Naive thymus-derived CD8-positive, alpha-beta T cell (primary cell): Measurements from ENCODE around the gene LRRC75A. TPM values are rescaled to one million over a fixed set of nuclear protein-coding genes. Genes with fewer than 3 reads are reported as not detected.
"Not testable (repeated sequence)": the region's sequence is repeated elsewhere in the genome, so short reads cannot be mapped to it uniquely, and the experiment has no call there.

Experiments
- ATAC-seq, 2 donors: fragments of 150-1000 bp; cut with Tn5 transposase in 1 of 2; sonication (Bioruptor Pico), chemical (Tn5 transposase) in 1 of 2; 1 replicate in 1 of 2; 2 replicates in 1 of 2; pipeline ENCODE4 v1.10.0; 2021; ENCODE audit warnings: mild to moderate bottlenecking in 2 of 2, moderate library complexity in 2 of 2
- POLR2A ChIA-PET: fragments of 350-600 bp; sonication (Branson Sonifier 250); formaldehyde crosslinking; loops from one replicate; lab custom pipeline; 2021; ENCODE audit warnings: antibody characterized with exemption; lab: Charles Lee
- DNase-seq, 10 donors: peaks; one replicate each; pipeline versions ENCODE4 v3.0.0 to v3.0.0-alpha.2; 2020 to 2022
- H3K27ac Mint-ChIP-seq, 10 donors: one replicate each; pipeline ENCODE4 v1.8.0; 2020 to 2022; ENCODE audit warnings: mild to moderate bottlenecking in 10 of 10, mixed read lengths in 10 of 10, moderate library complexity in 4 of 10, inconsistent platforms in 1 of 10
- H3K27me3 Mint-ChIP-seq, 5 donors: one replicate each; pipeline ENCODE4 v1.8.0; 2021 to 2022; ENCODE audit warnings: mixed read lengths in 5 of 5
- H3K36me3 Mint-ChIP-seq, 3 donors: one replicate each; pipeline ENCODE4 v1.8.0; 2020 to 2022; ENCODE audit warnings: mixed read lengths in 3 of 3, mild to moderate bottlenecking in 2 of 3, inconsistent platforms in 1 of 3
- H3K4me1 Mint-ChIP-seq, 4 donors: one replicate each; pipeline ENCODE4 v1.8.0; 2021 to 2022; ENCODE audit warnings: mixed read lengths in 4 of 4
- H3K4me3 Mint-ChIP-seq, 10 donors: one replicate each; pipeline ENCODE4 v1.8.0; 2020 to 2022; ENCODE audit warnings: mild to moderate bottlenecking in 10 of 10, mixed read lengths in 10 of 10, moderate library complexity in 6 of 10, inconsistent platforms in 1 of 10
- H3K9me3 Mint-ChIP-seq, 9 donors: one replicate each; pipeline ENCODE4 v1.8.0; 2020 to 2022; ENCODE audit warnings: mixed read lengths in 9 of 9, mild to moderate bottlenecking in 3 of 9, inconsistent platforms in 1 of 9, moderate library complexity in 1 of 9
- polyA plus RNA-seq, 3 donors: library from polyadenylated mRNA; unstranded; fragments of 300-500 nt; fragmentation: Illumina TruSeq; gene quantifications; one replicate each; pipeline ENCODE4 v1.2.3, GENCODE V29; 2021
- total RNA-seq, 8 experiments: library from RNA in 2 of 8; stranded (reverse) in 2 of 8; gene quantifications; one replicate each; pipeline ENCODE4 v1.2.3 and lab custom pipeline; 2021 to 2026

Gene LRRC75A
- total and polyA plus RNA-seq, 5 experiments from 2014 or later, result 1.8 to 8.9 (median 3.1) TPM

GRCh38 chr17:16453493-16453851, 38.5 kb downstream of the LRRC75A start:
- ATAC-seq, result no peak
- Mint-ChIP-seq H3K36me3 (peaks cover 0 to 6% (median 0%) of the 10 kb centered on the region in 3 donors), H3K4me3 (peak overlapping the region in 2 of 10 donors; percentile 7 to 39), H3K9me3 (no peaks in the 10 kb centered on the region), H3K27me3 (no peaks in the 10 kb centered on the region), H3K4me1 (peaks cover 0 to 16% (median 5%) of the 10 kb centered on the region in 4 donors), H3K27ac (peak overlapping the region in 5 of 10 donors; percentile 38 to 92 (median 65))
- DNase-seq, result no peak
- POLR2A ChIA-PET, result interaction anchor here (1.1 to 1.7 kb wide), 2 partner anchors 14 to 68 kb away, joined by 4 to 7 read pairs; no protein-coding TSS in a partner anchor

DNA sequence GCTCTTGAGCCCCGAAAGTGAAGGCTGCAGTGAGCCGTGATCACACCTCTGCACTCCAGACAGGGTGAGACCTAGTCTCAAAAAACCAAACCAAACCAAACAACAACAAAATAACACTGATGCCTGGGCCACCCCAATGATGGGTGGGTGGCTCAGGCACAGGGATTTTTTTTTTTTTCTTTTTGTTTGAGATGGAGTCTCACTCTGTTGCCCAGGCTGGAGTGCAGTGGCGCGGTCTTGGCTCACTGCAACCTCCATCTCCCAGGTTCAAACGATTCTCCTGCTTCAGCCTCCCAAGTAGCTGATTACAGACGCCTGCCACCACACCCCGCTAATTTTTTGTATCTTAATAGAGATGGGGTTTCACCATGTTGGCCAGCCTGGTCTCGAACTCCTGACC, 39.7 kb downstream of the LRRC75A start:
- H3K4me1 Mint-ChIP-seq, result peaks cover 3 to 21% (median 6%) of the 10 kb centered on the region in 4 donors
- POLR2A ChIA-PET, result interaction anchor here (1.7 kb wide), 1 partner anchor 12 kb away, joined by 7 read pairs; no protein-coding TSS in a partner anchor
- not testable (repeated sequence) for H3K4me3 Mint-ChIP-seq

DNA sequence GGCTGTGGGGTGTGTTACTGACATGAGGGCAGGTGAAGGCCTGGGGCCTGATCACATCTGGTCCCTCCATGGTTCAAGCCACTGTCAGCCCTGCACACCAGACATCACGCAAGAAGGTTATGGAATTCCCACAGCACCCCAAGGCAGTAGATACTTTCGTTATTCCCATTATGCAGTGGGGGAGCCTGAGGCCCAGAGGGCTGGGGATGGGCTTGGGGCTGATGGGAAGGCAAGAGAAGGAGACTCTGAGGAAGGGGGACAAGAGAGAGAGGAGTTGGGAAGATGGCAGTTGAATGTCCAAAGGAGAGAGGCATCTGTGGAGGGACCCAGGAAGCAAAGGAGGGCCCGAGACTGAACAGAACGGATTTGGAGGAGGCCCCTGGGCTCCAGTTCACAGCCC, 42.0 kb downstream of the LRRC75A start:
- peaks cover 6 to 33% (median 10%) of the 10 kb centered on the region in 4 donors for H3K4me1 Mint-ChIP-seq
- no peaks in the 10 kb centered on the region for H3K9me3 Mint-ChIP-seq
- H3K4me3 Mint-ChIP-seq, result no peak overlapping the region
- no peak for DNase-seq
- H3K27me3 Mint-ChIP-seq, result no peaks in the 10 kb centered on the region
- H3K36me3 Mint-ChIP-seq, result peaks cover 0 to 20% (median 0%) of the 10 kb centered on the region in 3 donors
- no peak for ATAC-seq
- H3K27ac Mint-ChIP-seq, result peak overlapping the region in 7 of 10 donors; percentile 13 to 90 (median 65)
- POLR2A ChIA-PET, result no interaction called here

More for the DNA sequence above, 39.7 kb downstream of the LRRC75A start:
- H3K27ac Mint-ChIP-seq, result peak overlapping the region in 1 of 10 donors; percentile 92
- H3K9me3 Mint-ChIP-seq, H3K27me3 Mint-ChIP-seq, H3K36me3 Mint-ChIP-seq, ATAC-seq, DNase-seq: not testable (repeated sequence)

DNA sequence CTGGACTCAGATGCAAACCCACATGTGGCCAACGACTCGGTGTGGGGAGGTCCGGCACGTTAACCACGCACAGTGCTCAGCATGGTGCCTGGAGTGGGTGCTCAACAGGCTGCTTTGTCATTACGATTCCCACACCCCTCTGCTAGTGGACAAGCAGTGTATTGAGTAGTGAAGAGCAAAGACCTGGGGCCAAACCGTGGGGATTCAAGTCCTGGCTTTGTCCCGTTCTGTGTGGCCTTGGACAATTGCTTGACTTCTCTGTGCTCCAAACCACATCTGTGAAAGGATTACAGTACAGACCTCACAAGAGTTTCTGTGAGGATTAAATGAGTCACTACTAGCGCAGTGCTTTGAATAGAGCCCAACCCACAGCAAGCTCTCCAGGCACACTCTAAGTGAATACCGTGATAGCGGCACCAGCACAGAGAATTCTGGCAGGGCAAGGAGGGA, 42.8 kb downstream of the LRRC75A start:
- no peak for ATAC-seq
- Mint-ChIP-seq H3K36me3 (peaks cover 0 to 28% (median 0%) of the 10 kb centered on the region in 3 donors), H3K4me1 (peaks cover 6 to 38% (median 11%) of the 10 kb centered on the region in 4 donors), H3K27me3 (no peaks in the 10 kb centered on the region), H3K27ac (no peak overlapping the region), H3K4me3 (no peak overlapping the region), H3K9me3 (no peaks in the 10 kb centered on the region)
- POLR2A ChIA-PET, result no interaction called here
- no peak for DNase-seq

DNA sequence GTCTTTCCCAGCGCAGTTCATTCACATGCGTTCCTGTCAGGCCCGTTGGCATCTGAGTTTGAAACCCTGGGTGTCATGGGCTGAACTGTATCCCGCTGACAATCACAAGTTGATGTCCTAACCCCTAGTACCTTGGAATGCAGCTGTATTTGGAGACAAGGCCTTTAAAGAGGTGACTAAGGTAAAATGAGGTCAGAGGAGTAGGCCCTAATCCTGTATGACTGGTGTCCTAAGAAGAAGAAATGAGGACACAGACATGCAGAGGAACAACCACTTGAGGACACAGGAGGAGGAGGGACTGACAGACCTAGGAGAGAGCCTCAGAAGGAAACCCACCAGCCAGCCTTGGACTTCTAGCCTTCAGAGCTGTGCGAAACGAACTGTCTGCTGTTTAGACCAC, 43.5 kb downstream of the LRRC75A start:
- peaks cover 0 to 32% (median 0%) of the 10 kb centered on the region in 3 donors for H3K36me3 Mint-ChIP-seq
- H3K4me3 Mint-ChIP-seq, result no peak overlapping the region
- H3K9me3 Mint-ChIP-seq, result no peaks in the 10 kb centered on the region
- DNase-seq (no peak), ATAC-seq (no peak)
- POLR2A ChIA-PET, result no interaction called here
- no peaks in the 10 kb centered on the region for H3K27me3 Mint-ChIP-seq
- peak overlapping the region in 2 of 10 donors; percentile 38 to 88 for H3K27ac Mint-ChIP-seq
- peaks cover 6 to 38% (median 12%) of the 10 kb centered on the region in 4 donors for H3K4me1 Mint-ChIP-seq

- Mint-ChIP-seq H3K27ac (peak overlapping the region in 4 of 10 donors; percentile 8 to 28 (median 18)), H3K4me1 (peaks cover 5 to 36% (median 16%) of the 10 kb centered on the region in 4 donors), H3K27me3 (no peaks in the 10 kb centered on the region), H3K9me3 (no peaks in the 10 kb centered on the region), H3K4me3 (no peak overlapping the region), H3K36me3 (peaks cover 0 to 39% (median 0%) of the 10 kb centered on the region in 3 donors)
- ATAC-seq (no peak), DNase-seq (no peak)
- POLR2A ChIA-PET, result interaction anchor here (1.2 kb wide), 1 partner anchor 9 kb away, joined by 6 read pairs; no protein-coding TSS in a partner anchor
These were observed 44.3 kb downstream of the LRRC75A start for GRCh38 chr17:16447676-16448075.

DNA sequence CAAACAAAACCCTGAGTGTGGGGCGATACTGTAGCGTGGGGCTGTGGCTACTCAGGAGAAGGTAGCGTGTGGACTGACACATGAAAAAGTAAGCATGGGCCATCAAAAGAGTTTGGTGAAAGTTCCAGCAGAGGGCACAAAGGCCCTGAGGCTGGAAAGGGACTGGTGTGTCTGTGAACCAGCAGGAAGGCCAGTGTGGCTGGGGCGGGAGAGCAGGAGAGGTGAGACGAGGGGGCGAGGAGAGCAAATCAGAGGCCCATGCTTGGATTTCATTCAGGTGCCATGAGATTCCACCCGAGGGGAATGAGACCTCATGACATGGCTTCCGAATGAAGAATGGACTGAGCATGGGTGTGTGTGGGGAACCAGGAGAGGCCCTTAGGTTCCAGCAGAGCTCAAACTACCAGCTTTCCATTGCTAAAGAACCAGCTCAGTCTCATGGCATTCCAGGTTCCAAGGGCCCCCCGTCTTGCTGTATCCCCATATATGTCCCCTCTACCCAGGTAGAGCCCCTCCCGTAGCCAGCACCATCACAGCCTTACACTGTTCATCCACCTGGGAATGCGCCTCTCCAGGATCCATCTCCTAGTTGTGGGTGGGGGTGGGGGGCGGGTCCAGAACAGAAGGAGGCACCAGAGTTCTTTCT, 45.5 kb downstream of the LRRC75A start:
- no peaks in the 10 kb centered on the region for H3K9me3 Mint-ChIP-seq
- peaks cover 4 to 51% (median 6%) of the 10 kb centered on the region in 3 donors for H3K36me3 Mint-ChIP-seq
- ATAC-seq, result no peak
- POLR2A ChIA-PET, result no interaction called here
- no peak for DNase-seq
- H3K27ac Mint-ChIP-seq, result peak overlapping the region in 5 of 10 donors; percentile 28 to 86 (median 63)
- H3K27me3 Mint-ChIP-seq, result no peaks in the 10 kb centered on the region
- H3K4me1 Mint-ChIP-seq, result peaks cover 17 to 49% (median 25%) of the 10 kb centered on the region in 4 donors
- no peak overlapping the region for H3K4me3 Mint-ChIP-seq

GRCh38 chr17:16444258-16444886, 47.6 kb downstream of the LRRC75A start:
- Mint-ChIP-seq H3K36me3 (peaks cover 4 to 62% (median 13%) of the 10 kb centered on the region in 3 donors), H3K9me3 (no peaks in the 10 kb centered on the region), H3K27me3 (no peaks in the 10 kb centered on the region), H3K4me1 (peaks cover 27 to 62% (median 41%) of the 10 kb centered on the region in 4 donors), H3K27ac (peak overlapping the region in 3 of 10 donors; percentile 1 to 56 (median 49)), H3K4me3 (no peak overlapping the region)
- no peak for DNase-seq
- no peak for ATAC-seq
- POLR2A ChIA-PET, result no interaction called here

DNA sequence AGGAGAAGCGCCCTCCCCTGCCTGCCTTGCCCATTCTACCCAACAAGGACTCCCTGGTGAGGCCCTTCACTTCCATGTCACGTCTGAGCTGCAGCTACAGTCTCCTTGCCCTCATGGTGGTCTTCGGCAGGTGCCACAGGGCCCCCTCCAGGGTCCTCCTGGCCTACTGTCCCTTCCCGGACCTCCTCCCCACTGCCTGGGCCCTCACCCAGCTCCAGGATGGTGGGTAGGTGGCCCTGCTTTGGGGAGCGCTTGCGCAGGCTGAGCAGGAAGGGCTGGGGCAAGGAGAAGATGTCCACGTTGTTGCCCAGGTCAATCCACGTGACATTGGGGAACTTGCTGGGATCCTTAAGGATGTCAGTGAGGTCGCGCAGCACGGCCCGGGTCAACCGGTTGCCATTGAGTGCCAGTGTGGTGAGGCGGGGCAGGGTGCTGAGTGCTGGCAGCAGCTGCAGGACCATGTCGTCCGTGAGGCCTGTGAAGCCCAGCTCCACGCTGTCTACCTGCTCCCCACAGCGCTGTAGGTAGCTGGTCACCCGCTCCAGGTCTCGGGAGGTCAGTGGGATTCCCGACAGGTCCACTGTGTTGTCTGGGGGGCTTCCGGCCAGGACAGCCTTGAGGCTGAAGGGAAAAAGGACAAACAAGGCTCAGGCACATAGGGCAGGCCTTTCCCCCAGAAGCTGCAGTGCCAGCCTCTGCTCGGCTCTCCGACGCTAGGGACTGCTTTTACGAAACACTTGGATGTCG, 48.3 kb downstream of the LRRC75A start:
- H3K9me3 Mint-ChIP-seq, result no peaks in the 10 kb centered on the region
- ATAC-seq (no peak), DNase-seq (no peak)
- H3K4me1 Mint-ChIP-seq, result peaks cover 29 to 59% (median 46%) of the 10 kb centered on the region in 4 donors
- H3K4me3 Mint-ChIP-seq, result no peak overlapping the region
- H3K27ac Mint-ChIP-seq, result no peak overlapping the region
- H3K36me3 Mint-ChIP-seq, result peaks cover 4 to 62% (median 13%) of the 10 kb centered on the region in 3 donors
- POLR2A ChIA-PET, result interaction anchor here (0.8 to 1.5 kb wide), 2 partner anchors 28 to 91 kb away, joined by 3 to 4 read pairs; partner anchors contain the start of gene TRPV2
- no peaks in the 10 kb centered on the region for H3K27me3 Mint-ChIP-seq

DNA sequence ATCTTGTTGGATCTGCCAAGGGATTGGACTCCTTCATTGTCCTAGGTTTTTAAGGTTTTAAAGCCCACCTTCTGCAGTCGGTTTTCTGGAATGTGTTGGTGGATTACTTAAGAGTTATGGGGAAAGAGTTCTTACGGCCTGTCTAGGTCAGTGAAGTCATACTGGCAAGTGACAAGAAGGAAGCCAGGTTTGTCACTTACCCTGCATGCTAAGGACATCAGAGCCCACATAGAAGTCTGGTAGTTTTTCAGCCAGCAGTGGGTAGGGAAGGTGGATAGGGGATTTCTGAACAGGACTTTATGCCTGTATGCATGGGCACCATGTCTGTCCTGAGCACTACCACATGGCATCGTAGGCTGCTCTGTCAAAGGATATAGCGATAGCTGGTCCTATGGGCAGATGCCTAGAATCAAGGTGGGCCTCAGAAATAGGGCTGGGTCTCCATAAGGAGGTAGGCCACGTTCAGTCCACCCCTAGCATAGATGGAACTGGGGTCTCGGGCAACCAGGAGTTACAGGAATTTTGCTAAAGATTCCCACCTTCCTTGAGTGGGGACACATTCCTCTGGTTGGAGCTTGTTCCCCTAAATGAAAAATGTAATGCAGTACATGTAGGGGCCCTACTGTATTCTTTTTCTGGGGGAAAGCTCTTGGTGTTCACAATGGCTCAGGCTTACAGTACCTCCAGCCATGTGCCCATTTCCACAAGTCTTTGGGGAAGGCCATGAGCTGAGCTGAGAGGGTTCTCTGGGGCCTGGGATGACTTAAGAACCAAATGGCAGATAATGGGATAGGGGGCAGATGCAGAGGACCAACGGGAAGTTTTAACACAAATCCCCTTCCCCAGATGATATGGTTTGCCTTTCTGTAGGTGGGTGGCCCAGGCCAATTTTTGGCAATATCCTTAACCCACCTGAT, 49.1 kb downstream of the LRRC75A start:
- H3K9me3 Mint-ChIP-seq, result no peaks in the 10 kb centered on the region
- H3K27ac Mint-ChIP-seq, result peak overlapping the region in 4 of 10 donors; percentile 33 to 71 (median 45)
- H3K36me3 Mint-ChIP-seq, result peaks cover 4 to 56% (median 13%) of the 10 kb centered on the region in 3 donors
- no peaks in the 10 kb centered on the region for H3K27me3 Mint-ChIP-seq
- H3K4me3 Mint-ChIP-seq, result peak overlapping the region in 2 of 10 donors; percentile 29 to 45
- peaks cover 33 to 64% (median 53%) of the 10 kb centered on the region in 4 donors for H3K4me1 Mint-ChIP-seq
- DNase-seq (no peak), ATAC-seq (no peak)
- POLR2A ChIA-PET, result interaction anchor here (0.8 to 1.5 kb wide), 2 partner anchors 27 to 91 kb away, joined by 3 to 4 read pairs; partner anchors contain the start of gene TRPV2

- Mint-ChIP-seq H3K27ac (peak overlapping the region in 9 of 10 donors; percentile 31 to 75 (median 56)), H3K4me3 (peak overlapping the region in 6 of 10 donors; percentile 7 to 100 (median 33)), H3K36me3 (peaks cover 4 to 56% (median 13%) of the 10 kb centered on the region in 3 donors), H3K4me1 (peaks cover 34 to 62% (median 51%) of the 10 kb centered on the region in 4 donors), H3K9me3 (no peaks in the 10 kb centered on the region), H3K27me3 (no peaks in the 10 kb centered on the region)
- POLR2A ChIA-PET, result interaction anchor here (0.5 to 1.5 kb wide), 4 partner anchors 17 to 89 kb away, joined by 3 to 4 read pairs (median 4); partner anchors contain the start of gene TRPV2
- DNase-seq, result no peak
- ATAC-seq, result no peak
These were observed 49.9 kb downstream of the LRRC75A start for GRCh38 chr17:16442141-16442540.
